HepG2 (cell line): ENCODE data around the gene MLLT10. TPM values are rescaled to one million over a fixed set of nuclear protein-coding genes. Genes with fewer than 3 reads are reported as not detected.

Source experiments
- ATF6 ChIP-seq: sonication (generic); formaldehyde crosslinking; conservative IDR thresholded peaks from 2 replicates; pipeline ENCODE4 v1.4.0; 2020; ENCODE audit warnings: missing genetic modification reagents
- JUND ChIP-seq: sonication (generic); formaldehyde crosslinking; IDR thresholded peaks from 2 replicates; pipeline ENCODE4 v1.8.0; 2022; ENCODE audit warnings: mild to moderate bottlenecking, missing genetic modification reagents
- KLF6 ChIP-seq: IDR thresholded peaks from 2 replicates; pipeline ENCODE4 v1.8.0; 2016; ENCODE audit warnings: missing biosample characterization, missing genetic modification reagents
- MTA3 ChIP-seq: sonication (generic); formaldehyde crosslinking; IDR thresholded peaks from 2 replicates; pipeline ENCODE4 v1.4.0; 2020; ENCODE audit warnings: missing genetic modification reagents
- NBN ChIP-seq: fragments of 450-650 bp; conservative IDR thresholded peaks from 2 replicates; pipeline ENCODE4 v1.6.1; 2017
- NFE2L2 ChIP-seq: fragments of 150-350 bp; IDR thresholded peaks from 2 replicates; pipeline ENCODE4 v1.6.1; 2014; ENCODE audit warnings: low read length
- SRSF9 ChIP-seq: fragments of 200-400 bp; formaldehyde crosslinking; IDR thresholded peaks from 2 replicates; pipeline ENCODE4 v1.6.1; 2018; ENCODE audit warnings: borderline replicate concordance, mild to moderate bottlenecking, low read depth, low read length; ENCODE audit not compliant: insufficient read depth, poor library complexity, severe bottlenecking
- TBX3 ChIP-seq: fragments of 450-650 bp; IDR thresholded peaks from 2 replicates; pipeline ENCODE4 v1.6.1; 2017; ENCODE audit warnings: antibody characterized with exemption, mild to moderate bottlenecking, inconsistent platforms, borderline replicate concordance
- ZBTB1 ChIP-seq: sonication (generic); formaldehyde crosslinking; IDR thresholded peaks from 2 replicates; pipeline ENCODE4 v1.4.0; 2020; ENCODE audit warnings: missing genetic modification reagents, borderline replicate concordance
- ZKSCAN1 ChIP-seq: fragments of 150-350 bp; IDR thresholded peaks from 2 replicates; pipeline ENCODE4 v1.6.1; 2014; ENCODE audit warnings: low read length
- ZNF142 ChIP-seq: sonication (generic); formaldehyde crosslinking; IDR thresholded peaks from 2 replicates; pipeline ENCODE4 v1.4.0; 2020; ENCODE audit warnings: missing genetic modification reagents
- ZNF180 ChIP-seq: sonication (generic); formaldehyde crosslinking; IDR thresholded peaks from 2 replicates; pipeline ENCODE4 v1.4.0; 2020; ENCODE audit warnings: low read depth, missing genetic modification reagents, borderline replicate concordance
- ZNF235 ChIP-seq: sonication (generic); formaldehyde crosslinking; IDR thresholded peaks from 2 replicates; pipeline ENCODE4 v1.8.1; 2023; ENCODE audit warnings: mild to moderate bottlenecking, missing genetic modification reagents, borderline replicate concordance
- ZNF574 ChIP-seq: sonication (generic); formaldehyde crosslinking; IDR thresholded peaks from 2 replicates; pipeline ENCODE4 v1.4.0; 2020; ENCODE audit warnings: missing genetic modification reagents
- polyA plus RNA-seq, 8 experiments: library from polyadenylated mRNA; depleted of rRNA in 3 of 8; stranded (reverse) in 7 of 8; unstranded in 1 of 8; fragments of >200 nt; fragmentation: Illumina TruSeq in 4 of 8; extraction: Trizol in 4 of 8; gene quantifications; 2 replicates each; pipeline versions ENCODE4 v1.2.1 to v1.2.3, GENCODE V29; 2011 to 2016; ENCODE audit warnings: low read depth in 4 of 8, missing spikeins in 1 of 8, mixed read lengths in 1 of 8; ENCODE audit not compliant: insufficient read depth in 1 of 8
- total RNA-seq, 5 experiments: library from RNA; depleted of rRNA; stranded (reverse); fragments of >200 nt; fragmentation: Illumina TruSeq; extraction: Trizol; gene quantifications; 2 replicates each; pipeline ENCODE4 v1.2.3, GENCODE V29; 2016; ENCODE audit warnings: low read depth in 1 of 5
- TF ChIP-seq, protein P1 (sequence below): sonication (generic); formaldehyde crosslinking; IDR thresholded peaks from 2 replicates; pipeline ENCODE4 v1.4.0; 2020; ENCODE audit warnings: missing genetic modification reagents

Gene MLLT10
- total and polyA plus RNA-seq, 2 of the 13 experiments (the other 11 are each of a cell fraction or from before 2014, with no cell fraction given), result 51.3 to 84.1 TPM

DNA sequence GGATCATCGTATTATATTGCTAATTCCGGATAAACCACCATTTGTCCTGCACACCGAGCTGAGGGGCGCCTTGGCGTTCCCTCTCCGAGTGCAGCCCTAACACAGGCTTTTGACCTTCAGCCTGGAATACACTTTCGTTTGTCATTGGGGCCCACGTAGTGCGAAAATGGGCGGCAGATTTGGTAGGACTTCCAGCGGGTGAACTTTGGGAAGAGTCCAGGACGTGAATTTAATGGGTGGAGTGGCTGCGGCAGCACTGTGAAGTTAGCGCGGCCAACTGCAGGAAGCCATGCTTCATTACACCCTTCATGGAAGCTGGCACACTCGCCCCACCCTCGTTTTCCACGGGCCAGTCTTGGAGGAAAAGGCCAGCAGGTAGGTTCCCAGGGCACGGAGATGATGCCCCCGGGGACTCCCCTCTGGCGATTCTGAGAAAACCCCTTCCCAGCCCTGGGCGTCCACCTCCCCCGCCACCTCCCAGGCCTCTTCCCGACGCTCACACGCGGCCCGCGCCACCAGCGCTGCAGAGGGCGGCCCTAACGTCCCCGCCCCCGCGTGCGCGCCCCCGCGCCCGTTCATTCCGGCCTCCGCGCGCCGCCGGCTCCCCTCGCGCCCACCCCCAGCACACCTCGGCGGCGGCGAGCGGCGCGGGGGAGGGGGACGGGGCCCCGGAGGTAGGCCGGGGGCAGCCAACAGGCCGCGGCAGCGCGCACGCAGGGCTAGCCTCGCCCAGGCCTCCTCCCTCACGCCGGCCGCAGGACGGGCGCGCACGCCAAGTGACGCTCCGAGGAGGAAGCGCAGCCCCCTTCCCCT, at the start of gene MLLT10 (continued):
- TF ChIP-seq ZNF574 (CRISPR knock-in tag) (peak; percentile 82), ZBTB1 (CRISPR knock-in tag) (no peak), KLF6 (CRISPR knock-in tag) (peak; percentile 78; the same call in 1 of the 2 replicates), NBN (no peak), ZKSCAN1 (no peak; the same call in 1 of the 2 replicates), ZNF180 (peak; percentile 83; the same call in 1 of the 2 replicates), TBX3 (peak; percentile 82; the same call in 1 of the 2 replicates), SRSF9 (no peak), ZNF142 (CRISPR knock-in tag) (peak; percentile 64), ZNF235 (peak; percentile 35; the same call in 1 of the 2 replicates), ATF6 (CRISPR knock-in tag) (0 out of 2 replicates have a peak, but pooled peaks have one; percentile 24), MTA3 (CRISPR knock-in tag) (no peak), JUND (CRISPR knock-in tag) (no peak), NFE2L2 (no peak)
- TF ChIP-seq, protein P1, sequence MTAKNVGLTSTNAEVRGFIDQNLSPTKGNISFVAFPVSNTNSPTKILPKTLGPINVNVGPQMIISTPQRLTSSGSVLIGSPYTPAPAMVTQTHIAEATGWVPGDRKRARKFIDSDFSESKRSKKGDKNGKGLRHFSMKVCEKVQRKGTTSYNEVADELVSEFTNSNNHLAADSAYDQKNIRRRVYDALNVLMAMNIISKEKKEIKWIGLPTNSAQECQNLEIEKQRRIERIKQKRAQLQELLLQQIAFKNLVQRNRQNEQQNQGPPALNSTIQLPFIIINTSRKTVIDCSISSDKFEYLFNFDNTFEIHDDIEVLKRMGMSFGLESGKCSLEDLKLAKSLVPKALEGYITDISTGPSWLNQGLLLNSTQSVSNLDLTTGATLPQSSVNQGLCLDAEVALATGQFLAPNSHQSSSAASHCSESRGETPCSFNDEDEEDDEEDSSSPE (CRISPR knock-in tag), result peak; percentile 92
